ENCODE data around the gene SLC25A26. TPM values are rescaled to one million over a fixed set of nuclear protein-coding genes. Genes with fewer than 3 reads are reported as not detected.

Gene SLC25A26
- total RNA-seq, 1 experiment from 2014 or later, result 13.2 TPM

- BruUV-seq (replicated peaks), result no TSS peak
- Histone ChIP-seq H3K27me3 (ENCODE audit: control insufficient read depth, insufficient read depth, low read length) (no peaks in the 10 kb centered on the region), H3K36me3 (ENCODE audit: control insufficient read depth, insufficient read depth, low read length) (no peaks in the 10 kb centered on the region), H3K4me1 (ENCODE audit: control insufficient read depth, insufficient read depth, low read length) (no peaks in the 10 kb centered on the region), H3K27ac (ENCODE audit: low read length) (no peak overlapping the region), H3K4me3 (ENCODE audit: low read depth in 2 of 2, low read length in 2 of 2) (no peak overlapping the region), H3K9me3 (ENCODE audit: control insufficient read depth, insufficient read depth, low read depth, low read length) (no peaks in the 10 kb centered on the region)
- ChIA-PET CTCF (no interaction called here), POLR2A (no interaction called here)
- no peak for ATAC-seq
- in situ Hi-C loops (cut with HindIII; ENCODE audit: low pct_unique_long_range_greater_than_20kb, low sequenced_read_pairs) (no loop called here), intact Hi-C loops (cut with micrococcal nuclease; ENCODE audit: unreplicated experiment) (loop anchor here (10.0 kb wide), 1 partner anchor 105 kb away; no protein-coding TSS in a partner anchor)
- TF ChIP-seq POLR2AphosphoS5 (IDR thresholded peaks at IDR 0.05; ENCODE audit: low read depth, low read length) (no peak), SIN3A (IDR thresholded peaks at IDR 0.05; ENCODE audit: borderline replicate concordance, insufficient read depth, low read depth, low read length) (no peak), TCF7L2 (IDR thresholded peaks at IDR 0.05; ENCODE audit: low read depth, low read length) (no peak)
- TF ChIP-seq, protein P1, sequence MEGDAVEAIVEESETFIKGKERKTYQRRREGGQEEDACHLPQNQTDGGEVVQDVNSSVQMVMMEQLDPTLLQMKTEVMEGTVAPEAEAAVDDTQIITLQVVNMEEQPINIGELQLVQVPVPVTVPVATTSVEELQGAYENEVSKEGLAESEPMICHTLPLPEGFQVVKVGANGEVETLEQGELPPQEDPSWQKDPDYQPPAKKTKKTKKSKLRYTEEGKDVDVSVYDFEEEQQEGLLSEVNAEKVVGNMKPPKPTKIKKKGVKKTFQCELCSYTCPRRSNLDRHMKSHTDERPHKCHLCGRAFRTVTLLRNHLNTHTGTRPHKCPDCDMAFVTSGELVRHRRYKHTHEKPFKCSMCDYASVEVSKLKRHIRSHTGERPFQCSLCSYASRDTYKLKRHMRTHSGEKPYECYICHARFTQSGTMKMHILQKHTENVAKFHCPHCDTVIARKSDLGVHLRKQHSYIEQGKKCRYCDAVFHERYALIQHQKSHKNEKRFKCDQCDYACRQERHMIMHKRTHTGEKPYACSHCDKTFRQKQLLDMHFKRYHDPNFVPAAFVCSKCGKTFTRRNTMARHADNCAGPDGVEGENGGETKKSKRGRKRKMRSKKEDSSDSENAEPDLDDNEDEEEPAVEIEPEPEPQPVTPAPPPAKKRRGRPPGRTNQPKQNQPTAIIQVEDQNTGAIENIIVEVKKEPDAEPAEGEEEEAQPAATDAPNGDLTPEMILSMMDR (IDR thresholded peaks at IDR 0.05), result no peak
- TF ChIP-seq, protein P2, sequence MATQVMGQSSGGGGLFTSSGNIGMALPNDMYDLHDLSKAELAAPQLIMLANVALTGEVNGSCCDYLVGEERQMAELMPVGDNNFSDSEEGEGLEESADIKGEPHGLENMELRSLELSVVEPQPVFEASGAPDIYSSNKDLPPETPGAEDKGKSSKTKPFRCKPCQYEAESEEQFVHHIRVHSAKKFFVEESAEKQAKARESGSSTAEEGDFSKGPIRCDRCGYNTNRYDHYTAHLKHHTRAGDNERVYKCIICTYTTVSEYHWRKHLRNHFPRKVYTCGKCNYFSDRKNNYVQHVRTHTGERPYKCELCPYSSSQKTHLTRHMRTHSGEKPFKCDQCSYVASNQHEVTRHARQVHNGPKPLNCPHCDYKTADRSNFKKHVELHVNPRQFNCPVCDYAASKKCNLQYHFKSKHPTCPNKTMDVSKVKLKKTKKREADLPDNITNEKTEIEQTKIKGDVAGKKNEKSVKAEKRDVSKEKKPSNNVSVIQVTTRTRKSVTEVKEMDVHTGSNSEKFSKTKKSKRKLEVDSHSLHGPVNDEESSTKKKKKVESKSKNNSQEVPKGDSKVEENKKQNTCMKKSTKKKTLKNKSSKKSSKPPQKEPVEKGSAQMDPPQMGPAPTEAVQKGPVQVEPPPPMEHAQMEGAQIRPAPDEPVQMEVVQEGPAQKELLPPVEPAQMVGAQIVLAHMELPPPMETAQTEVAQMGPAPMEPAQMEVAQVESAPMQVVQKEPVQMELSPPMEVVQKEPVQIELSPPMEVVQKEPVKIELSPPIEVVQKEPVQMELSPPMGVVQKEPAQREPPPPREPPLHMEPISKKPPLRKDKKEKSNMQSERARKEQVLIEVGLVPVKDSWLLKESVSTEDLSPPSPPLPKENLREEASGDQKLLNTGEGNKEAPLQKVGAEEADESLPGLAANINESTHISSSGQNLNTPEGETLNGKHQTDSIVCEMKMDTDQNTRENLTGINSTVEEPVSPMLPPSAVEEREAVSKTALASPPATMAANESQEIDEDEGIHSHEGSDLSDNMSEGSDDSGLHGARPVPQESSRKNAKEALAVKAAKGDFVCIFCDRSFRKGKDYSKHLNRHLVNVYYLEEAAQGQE (IDR thresholded peaks at IDR 0.05; ENCODE audit: insufficient read depth in 1 of 2, low read depth in 2 of 2, low read length in 1 of 2), result no peak
- DNase-seq (ENCODE audit: low read depth, low spot score), result no peak
These were observed 49.5 kb downstream of the SLC25A26 start for GRCh38 chr3:66270288-66270687.

DNA sequence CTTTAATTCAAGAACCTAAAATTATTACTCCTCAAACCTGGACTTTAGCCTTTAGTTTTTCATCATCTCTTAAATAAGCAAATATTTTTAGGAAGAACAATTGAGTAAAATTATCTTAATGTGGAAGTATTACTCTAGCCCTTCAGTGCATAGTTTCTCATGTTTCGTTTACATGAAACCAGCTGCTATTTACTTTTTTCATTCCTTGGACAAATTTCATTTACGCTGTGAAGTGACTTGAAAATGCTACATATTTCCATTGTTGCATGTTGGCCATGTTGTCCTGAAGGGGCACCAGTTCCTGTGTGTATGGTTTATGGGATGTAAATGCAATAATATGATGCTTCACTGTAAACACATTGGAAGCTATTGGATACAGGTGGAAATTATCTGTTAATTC is 49.9 kb downstream of the SLC25A26 start:
- Histone ChIP-seq H3K9me3 (ENCODE audit: control insufficient read depth, insufficient read depth, low read depth, low read length) (no peaks in the 10 kb centered on the region), H3K27me3 (ENCODE audit: control insufficient read depth, insufficient read depth, low read length) (no peaks in the 10 kb centered on the region), H3K36me3 (ENCODE audit: control insufficient read depth, insufficient read depth, low read length) (no peaks in the 10 kb centered on the region), H3K4me1 (ENCODE audit: control insufficient read depth, insufficient read depth, low read length) (no peaks in the 10 kb centered on the region), H3K27ac (ENCODE audit: low read length) (no peak overlapping the region), H3K4me3 (ENCODE audit: low read depth in 2 of 2, low read length in 2 of 2) (no peak overlapping the region)
- DNase-seq (ENCODE audit: low read depth, low spot score) (no peak), ATAC-seq (no peak)
- intact Hi-C loops (cut with micrococcal nuclease; ENCODE audit: unreplicated experiment) (loop anchor here (10.0 kb wide), 1 partner anchor 104 kb away; no protein-coding TSS in a partner anchor), in situ Hi-C loops (cut with HindIII; ENCODE audit: low pct_unique_long_range_greater_than_20kb, low sequenced_read_pairs) (no loop called here)
- POLR2A ChIA-PET, result no interaction called here
- BruUV-seq (replicated peaks), result no TSS peak
- TF ChIP-seq, protein P1 (IDR thresholded peaks at IDR 0.05), result no peak
- no peak for TF ChIP-seq TCF7L2 (IDR thresholded peaks at IDR 0.05; ENCODE audit: low read depth, low read length)
- TF ChIP-seq SIN3A (IDR thresholded peaks at IDR 0.05; ENCODE audit: borderline replicate concordance, insufficient read depth, low read depth, low read length), result no peak
- TF ChIP-seq, protein P2 (IDR thresholded peaks at IDR 0.05; ENCODE audit: insufficient read depth in 1 of 2, low read depth in 2 of 2, low read length in 1 of 2), result no peak
- no peak for TF ChIP-seq POLR2AphosphoS5 (IDR thresholded peaks at IDR 0.05; ENCODE audit: low read depth, low read length)
- CTCF ChIA-PET, result no interaction called here
